DMS 273 (cell line): Measurements from ENCODE around the gene TMCO6.
"Not testable (repeated sequence)": the region's sequence is repeated elsewhere in the genome, so short reads cannot be mapped to it uniquely, and the experiment has no call there.

Experiments used
- DNase-seq: peaks from one replicate; lab custom pipeline; 2025; ENCODE audit not compliant: unreplicated experiment; lab: John Stamatoyannopoulos, UW

The TMCO6 gene

DNA sequence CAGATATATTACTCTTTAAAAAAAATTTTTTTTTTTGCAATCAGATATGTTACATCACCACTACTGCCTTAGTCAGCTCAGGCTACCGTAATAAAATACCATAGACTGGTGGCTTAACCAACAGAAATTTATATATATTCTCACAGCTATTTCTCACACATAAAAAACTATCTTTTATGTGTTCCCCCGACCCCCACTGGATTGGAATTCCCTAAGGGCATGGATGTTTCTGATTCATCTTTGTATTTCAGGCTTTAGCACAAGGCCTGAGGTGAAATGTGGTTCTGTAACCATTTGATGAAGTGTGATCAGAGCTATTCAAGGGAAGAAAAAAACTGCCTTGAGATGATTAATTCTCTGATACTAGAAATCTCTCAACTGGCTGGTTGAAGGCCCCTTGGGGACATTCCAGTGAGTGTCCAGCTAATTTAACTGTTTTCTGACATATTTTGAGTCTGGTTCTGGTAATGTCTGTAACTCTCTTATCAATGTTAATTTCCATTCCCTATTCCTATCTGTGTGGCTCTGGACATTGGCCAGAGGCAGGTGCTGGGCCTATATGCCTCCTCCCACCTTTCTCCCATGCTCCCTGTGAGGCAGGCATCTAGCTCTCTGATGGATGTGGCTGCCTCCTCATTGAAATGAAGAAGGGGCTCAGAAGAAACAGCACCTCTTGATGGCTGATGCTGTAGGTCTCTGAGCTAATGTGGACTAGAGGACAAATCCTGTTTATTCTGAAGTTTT lies 8.8 kb upstream of the TMCO6 start:
- DNase-seq: no peak

DNA sequence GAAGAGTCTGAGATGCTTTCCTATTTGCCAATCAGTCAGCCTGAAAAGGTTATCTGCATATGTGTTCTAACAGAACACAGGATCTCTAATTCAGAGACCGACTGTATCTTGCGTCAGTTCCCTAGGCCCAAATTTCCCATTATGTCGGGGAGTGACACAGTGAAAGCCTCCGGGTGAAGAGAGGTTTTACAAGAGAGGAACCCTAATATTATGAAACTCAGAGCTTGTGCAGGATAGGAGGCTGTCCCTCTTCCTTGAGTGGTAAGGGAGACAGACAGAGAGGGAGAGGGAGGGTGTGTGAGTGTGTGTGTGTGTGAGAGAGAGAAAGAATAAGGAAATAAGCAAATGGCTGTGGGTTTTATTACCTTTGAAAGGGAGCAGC lies 8.2 kb upstream of the TMCO6 start:
- DNase-seq: no peak

DNA sequence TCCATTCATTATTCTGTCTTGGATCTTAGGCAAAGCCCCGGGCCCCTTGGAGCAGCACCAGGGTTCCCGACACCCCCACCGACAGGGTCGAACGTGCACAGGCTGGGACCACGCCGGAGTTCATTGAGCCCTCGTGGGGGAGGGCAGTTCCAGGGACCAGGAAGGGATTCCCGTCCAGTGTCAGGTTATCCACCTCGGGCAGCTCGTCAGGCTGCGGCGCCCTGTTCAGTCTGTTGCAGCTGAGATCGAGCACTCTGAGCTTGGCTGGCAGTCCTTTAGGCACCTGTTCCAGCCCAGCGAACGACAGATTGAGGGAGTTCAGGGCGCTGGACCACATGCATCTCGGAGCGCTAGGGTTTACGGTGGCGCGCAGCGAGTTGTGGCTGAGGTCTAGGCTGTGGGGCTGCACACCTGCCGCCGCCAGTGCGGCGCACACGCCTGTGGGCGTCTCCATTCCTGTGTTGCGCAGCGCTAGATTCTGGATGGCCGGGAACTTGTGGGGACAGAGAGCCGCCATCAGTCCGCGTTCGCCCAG lies 7.4 kb upstream of the TMCO6 start:
- peak; percentile 52 for DNase-seq

DNA sequence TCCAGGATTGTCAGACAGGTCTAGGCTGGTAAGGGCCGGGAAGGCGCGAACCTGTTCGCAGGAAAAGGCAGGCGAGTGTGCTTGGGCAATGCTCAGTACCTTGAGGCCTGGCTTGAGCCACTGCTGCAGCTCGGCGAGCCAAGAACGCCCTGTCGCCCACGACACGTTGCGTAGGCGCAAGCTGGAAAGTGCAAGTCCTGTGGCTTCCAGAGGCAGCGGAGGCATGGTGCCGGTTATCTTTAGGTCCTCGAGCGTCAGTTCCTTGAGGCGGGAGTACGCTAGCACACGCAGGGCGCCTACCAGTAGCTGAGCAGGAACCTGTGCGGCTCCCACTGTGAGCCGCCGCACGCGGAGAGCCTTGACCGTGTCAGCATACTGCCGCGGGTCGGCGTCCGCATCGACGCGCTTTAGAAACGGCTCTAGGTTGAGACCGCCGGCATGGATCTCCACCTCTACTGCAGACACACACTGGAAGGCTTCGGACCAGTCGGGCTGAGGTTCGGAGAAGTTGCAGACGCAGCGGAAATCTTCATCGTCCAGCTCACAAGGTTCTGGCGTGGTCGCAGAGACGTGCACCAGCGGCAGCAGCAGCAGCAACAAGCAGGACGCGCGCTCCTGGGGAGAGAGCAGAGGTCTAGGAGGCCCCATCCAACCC lies 6.8 kb upstream of the TMCO6 start:
- peak; percentile 67 for DNase-seq

DNA sequence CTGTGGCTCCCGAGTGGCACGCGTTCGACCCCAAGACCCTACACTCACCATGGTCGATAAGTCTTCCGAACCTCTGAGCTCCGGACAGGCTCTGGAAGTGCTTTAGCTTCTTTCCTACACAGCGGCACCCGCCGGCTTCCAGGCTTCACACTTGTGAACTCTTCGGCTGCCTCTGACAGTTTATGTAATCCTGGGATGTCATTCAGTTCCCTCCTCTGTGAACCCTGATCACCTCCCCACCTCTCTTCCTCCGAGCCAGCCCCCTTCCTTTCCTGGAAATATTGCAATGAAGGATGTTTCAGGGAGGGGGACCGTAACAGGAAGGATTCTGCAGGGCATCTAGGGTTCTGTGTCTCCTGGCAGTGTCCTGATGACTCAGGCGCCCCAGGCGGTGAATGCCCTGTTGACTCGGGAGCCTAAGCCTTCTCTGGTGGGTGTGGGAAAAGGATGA lies 6.2 kb upstream of the TMCO6 start, which contains the start of gene CD14:
CD14 (minus strand) TSS at position 155 of the 451 bp plus-strand sequence; CDS start at position 51, 104 bp downstream.
- DNase-seq: peak; percentile 65

DNA sequence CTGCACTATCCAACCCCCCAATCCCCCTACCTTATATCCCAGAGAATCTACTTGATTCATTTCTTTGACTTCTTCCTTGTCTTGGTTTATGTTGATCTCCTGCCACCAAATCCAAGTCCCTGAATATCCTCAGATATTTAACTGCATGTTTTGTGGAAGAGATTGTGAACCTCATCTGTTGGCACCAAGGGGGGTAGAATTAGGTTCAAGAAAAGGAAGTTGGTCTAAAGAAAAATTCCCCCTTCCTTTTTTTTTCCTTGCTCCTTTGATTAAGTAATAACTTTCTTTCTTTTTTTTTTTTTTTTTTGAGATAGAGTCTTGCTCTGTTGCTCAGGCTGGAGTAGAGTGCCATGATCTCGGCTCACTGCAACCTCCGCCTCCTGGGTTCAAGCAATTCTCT lies 5.8 kb upstream of the TMCO6 start:
- no peak for DNase-seq

DNA sequence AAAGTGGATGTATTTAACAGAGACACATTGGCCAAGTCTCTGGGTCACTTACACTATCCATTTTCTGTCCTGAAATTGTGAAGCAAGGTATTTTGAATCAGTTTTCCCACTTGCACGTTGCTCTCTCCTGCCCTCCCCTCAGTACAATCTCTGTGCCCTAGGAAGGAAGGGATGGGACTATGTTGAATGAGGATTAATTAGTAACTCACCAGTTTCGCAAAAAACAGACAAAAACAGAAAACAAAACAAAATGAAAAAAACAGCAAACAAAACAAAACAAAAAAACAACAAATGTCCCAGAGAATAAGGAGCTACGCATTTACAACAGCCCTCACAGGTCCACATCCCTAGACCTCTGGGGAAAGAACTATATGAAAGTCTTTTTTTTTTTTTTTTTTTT lies 5.1 kb upstream of the TMCO6 start:
- DNase-seq: no peak

DNA sequence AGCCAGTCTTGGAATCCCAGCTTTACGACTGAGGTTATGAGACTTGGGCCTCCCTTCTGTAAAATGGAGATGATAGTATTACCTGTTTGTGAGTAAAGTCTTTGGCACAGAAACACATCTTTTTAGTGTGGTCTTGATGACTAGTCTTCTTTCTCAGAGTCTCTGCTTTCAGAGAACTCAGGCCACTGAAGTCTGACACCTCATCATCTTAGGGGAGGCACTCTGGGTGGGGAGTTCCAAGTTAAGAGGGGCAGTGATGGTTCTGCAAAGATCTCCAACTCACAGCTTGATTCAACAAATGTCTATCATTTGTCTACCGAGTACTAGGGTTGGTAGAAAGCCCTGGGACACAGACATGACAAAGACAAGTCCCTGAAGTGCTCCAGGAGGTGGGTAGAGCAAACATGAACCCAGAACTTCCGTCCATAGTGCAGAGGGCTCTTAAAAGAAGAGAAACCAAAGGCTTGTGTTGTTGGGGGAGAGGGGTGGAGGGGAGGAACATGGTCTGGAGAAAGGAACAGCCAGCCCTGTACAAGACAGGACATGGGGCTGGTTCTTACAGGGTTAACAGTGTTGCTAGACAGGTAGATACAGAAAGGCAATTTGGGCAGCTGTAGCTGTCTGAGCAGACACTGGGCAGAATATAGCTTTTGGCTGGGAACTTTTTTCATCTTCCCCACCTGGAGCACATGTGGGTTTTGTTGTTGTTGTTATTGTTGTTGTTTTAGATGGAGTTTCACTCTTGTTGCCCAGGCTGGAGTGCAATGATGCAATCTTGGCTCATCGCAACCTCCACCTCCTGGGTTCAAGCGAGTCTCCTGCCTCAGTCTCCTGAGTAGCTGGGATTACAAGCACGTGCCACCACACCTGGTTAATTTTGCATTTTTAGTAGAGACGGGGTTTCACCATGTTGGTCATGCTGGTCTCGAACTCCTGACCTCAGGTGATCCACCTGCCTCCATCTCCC lies 3.7 kb upstream of the TMCO6 start:
- no peak for DNase-seq

DNA sequence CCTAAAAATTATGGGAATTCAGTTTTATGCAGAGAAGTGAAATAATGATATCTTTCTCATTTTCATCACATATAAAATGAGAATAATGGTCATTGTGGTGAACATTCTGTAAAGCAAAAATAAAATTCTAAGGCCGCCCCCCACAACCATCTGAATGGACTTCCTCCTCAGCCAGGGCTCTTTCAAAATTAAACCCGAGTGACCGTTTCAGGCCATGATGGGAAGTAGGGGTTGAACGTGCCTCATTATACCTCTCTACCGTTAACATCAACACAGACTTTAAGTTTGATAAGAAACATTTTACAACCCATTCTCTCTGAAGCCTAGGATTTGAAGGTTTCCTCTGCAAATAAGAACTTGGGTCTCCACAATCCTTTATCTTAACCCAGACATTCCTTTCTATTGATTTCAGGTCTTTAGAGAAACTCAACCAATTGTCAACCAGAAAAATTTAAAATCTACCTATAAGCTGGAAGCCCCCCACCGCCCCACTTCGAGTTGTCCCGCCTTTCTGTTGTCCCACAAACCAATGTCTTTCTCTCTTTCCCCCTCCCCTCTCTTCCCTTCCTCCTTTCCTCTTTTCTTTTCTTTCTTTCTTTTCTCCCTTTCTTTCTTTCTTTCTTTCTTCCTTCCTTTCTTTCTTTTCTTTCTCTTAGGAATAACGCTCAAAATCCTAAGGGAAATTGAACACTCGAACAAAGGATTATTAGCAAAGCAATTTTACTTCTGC lies 1.7 kb upstream of the TMCO6 start:
- no peak for DNase-seq

DNA sequence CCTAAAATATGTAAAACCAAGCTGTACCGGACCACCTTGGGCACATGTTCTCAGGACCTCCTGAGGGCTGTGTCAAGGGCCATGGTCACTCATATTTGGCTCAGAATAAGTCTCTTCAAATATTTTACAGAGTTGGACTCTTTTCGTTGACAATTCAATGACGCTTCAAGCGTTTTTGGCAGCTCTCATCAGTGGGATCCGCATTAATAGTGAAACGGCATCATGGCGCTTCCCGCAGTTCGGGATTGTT lies 428 bp upstream of the TMCO6 start:
- DNase-seq: not testable (repeated sequence)

DNA sequence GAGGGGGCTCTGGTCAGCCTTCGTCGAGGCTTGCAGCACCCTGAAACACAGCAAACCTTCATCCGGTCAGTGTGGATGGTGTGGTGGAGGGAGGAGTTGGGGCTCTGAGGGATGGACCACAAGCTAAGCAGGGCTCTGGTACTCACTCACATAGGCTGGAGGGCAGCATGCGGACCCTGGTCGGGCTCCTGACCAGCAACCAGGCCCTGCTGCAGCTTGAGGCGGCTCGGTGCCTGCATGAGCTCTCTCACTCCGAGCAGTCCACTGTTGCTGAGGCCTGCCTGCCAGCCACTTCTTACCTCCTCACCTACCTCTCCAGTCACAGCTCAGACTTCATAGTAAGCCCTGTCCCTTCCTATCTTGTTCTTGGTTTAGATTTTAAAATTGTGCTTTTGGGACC lies 2.5 kb downstream of the TMCO6 start:
- no peak for DNase-seq

DNA sequence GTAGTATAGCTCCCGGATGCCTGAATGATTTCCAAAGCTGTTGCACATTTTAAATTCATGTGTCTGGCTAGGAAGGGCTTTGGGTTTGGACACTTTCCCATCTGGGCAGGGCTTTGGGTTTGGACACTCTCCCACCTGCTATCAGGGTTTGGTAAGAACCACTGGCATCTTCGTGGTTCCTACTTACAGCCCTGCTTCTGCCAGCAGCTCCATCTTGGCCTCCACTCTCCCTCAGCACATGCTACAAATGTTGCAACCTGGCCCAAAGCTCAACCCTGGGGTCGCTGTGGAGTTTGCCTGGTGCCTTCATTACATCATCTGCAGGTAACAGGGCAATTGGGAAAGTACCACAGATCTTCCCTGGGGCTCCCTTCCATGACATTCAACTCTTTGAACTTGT lies 3.5 kb downstream of the TMCO6 start:
- DNase-seq: no peak

DNA sequence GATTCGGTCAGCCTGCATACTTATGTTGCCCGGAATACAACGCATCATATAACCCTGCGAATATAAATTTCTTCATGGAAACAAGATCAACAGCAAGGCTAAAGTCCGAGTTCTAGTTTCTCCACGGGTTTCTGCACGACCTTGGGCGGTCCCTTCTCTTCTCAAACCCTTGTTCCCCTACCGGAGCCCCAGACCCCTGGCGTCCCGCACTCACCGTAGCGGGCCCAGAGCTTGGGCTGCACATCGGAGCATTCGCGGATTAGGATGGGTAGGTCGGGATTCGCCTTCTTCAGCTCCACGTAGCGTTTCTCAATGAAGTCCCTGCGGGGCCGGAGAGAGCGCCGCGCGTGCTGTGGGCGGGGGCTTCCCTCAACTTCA lies 7.8 kb downstream of the TMCO6 start:
- DNase-seq: peak; percentile 63

DNA sequence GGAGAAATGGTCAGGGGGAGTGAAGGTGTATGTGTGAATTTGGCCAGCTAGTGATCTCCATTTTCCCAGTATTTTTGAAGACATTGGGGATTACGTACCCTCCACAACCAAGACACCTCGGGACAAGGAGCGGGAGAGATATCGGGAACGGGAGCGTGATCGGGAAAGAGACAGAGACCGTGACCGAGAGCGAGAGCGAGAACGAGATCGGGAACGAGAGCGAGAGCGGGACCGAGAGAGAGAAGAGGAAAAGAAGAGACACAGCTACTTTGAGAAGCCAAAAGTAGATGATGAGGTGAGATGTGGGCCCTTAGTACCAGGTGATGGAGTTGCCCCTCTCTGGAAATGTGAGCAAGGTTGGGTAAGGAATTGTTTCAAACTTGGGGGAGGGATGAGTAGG lies 19.6 kb downstream of the TMCO6 start:
- DNase-seq: no peak

DNA sequence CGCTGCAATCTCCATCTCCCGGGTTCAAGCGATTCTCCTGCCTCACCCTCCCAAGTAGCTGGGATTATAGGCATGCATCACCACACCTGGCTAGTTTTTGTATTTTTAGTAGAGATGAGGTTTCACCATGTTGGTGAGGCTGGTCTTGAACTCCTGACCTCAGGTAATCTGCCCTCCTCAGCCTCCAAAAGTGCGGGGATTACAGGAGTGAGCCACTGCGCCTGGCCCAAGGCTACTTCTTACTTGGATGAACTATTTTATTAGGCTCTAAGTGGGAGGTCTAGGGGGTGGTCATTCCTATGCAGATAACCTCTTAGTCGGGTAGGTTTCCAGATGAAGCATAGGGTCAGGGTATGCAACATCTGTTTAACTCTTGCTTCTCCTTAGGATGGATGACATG lies 21.1 kb downstream of the TMCO6 start:
- not testable (repeated sequence) for DNase-seq

DNA sequence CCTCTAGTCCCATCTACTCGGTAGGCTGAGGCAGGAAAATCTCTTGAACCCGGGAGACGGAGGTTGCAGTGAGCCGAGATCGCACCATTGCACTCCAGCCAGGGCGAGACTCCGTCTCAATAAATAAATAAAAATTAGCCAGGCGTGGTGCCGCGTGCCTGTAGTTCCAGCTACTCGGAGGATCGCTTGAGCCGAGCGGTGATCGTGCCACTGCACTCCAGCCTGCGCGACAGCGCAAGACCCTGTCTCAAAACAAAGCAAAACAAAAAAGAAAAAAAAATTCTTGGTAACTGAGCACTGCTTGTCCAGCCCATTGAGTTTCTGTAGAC lies 24.7 kb downstream of the TMCO6 start:
- DNase-seq: no peak

DNA sequence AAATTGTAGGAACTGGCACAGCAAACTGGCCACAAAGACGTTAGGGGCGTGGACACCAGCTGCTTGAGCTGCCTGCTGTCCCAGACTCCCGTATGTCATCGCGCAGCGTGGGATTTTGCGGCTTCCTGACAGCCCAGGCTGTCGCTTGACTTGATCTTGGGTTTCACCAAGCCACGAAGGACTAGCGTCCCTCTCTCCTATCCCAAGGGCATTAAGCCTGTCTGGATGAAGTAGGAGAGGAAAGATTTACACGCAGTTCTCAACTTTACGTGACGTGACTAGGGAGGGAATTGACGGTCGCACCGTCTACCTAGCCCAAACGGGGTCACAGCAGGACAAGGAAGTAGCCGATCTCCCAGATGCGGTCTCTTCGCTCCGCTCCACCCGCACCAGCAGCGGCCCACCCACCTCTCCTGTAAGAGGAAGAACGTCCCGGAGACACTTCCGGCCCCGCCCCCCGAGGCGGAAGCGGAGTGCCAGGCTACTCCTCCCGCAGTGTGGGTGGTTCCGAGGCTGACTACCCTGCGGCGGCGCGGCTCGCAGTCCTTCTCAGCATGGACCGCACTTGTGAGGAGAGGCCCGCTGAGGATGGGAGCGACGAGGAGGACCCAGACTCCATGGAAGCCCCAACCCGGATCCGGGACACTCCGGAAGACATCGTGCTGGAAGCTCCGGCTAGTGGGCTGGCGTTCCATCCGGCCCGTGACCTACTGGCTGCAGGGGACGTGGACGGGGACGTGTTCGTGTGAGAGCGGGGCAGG lies 25.3 kb downstream of the TMCO6 start, which contains the start of gene WDR55:
WDR55 (plus strand) TSS at position 546 of the 761 bp plus-strand sequence; CDS start at position 555, 9 bp downstream.
- DNase-seq: peak; percentile 99

DNA sequence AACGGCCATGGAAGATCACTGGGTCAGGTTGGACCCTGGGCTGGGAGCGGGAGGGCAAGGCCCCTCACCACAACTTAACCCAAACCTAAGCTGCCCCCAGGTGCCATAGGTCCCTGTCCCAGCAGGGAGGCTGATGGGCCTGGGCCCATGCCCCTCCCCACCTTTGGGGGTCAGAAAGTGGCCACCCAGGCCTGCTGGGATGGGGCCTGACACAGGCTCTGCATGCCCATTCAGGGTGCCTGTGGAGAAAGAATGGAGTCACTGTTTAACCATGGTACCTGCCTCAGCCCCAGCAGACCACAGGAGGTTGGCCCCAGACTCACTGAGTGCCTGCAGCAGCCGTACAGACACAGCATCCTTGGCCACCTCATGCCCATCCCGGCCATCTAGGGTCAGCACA lies 31.8 kb downstream of the TMCO6 start:
- not testable (repeated sequence) for DNase-seq

DNA sequence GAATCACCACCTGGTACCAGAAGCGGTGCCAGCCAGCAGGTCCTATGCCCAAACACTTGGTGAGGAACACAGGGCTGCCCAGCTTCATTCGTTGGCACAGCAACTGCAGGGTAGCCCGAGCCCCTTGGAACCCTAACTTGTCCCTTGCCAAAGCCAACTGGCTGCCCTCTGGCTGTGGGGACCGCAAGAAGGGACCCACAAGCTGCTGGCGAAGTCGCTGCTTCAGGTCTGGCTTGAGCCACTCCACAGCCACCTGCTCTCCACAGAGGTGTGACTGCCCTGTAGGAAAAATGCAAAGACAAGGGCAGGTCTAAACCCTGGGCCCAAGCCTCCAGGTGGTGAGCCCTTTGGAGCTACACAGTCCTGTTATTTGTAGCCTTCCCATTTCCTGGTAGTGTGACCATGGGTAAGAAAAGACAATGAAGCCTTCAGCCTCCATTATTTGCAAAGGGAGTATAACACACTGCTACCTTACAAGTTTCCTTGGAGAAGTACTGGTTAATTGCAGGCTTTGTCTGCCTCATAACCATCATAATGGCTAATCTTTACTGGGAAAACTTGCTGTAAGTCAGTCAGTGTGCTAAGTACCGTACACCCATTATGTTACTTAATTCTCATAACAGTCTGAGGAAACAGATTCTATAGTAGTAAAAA lies 32.3 kb downstream of the TMCO6 start:
- no peak for DNase-seq
